Endothelial cell of umbilical vein (primary cell): ENCODE results near the gene PEG3. TPM values are rescaled to one million over a fixed set of nuclear protein-coding genes. Genes with fewer than 3 reads are reported as not detected.

ENCODE experiments used
- BruUV-seq: library from RNA; stranded (reverse); fragments of 400-500 nt; replicated peaks from 2 replicates; lab custom pipeline; 2021; lab: Mats Ljungman, UMichigan
- CTCF ChIA-PET: fragments of 300-600, 350-600 bp; sonication (Branson Sonifier 250); formaldehyde crosslinking; loops from one replicate; lab custom pipeline; 2021; ENCODE audit warnings: antibody characterized with exemption, inconsistent platforms; lab: Charles Lee
- POLR2A ChIA-PET: fragments of 300-600, 350-600 bp; sonication (Branson Sonifier 250); formaldehyde crosslinking; loops from one replicate; lab custom pipeline; 2021; ENCODE audit warnings: antibody characterized with exemption, inconsistent platforms; lab: Charles Lee
- DNase-seq: peaks from one replicate; pipeline ENCODE4 v3.0.0-alpha.2; 2011; ENCODE audit warnings: low read depth, low spot score
- FAIRE-seq: peaks from 2 replicates; lab custom pipeline; 2011; peaks lifted over from hg19 to GRCh38; lab: Jason Lieb, UNC
- H2AFZ ChIP-seq: 2 replicates; pipeline ENCODE4 v1.6.0; 2012; ENCODE audit warnings: low read depth, low read length, control low read depth, inconsistent platforms
- H3K27ac ChIP-seq: 2 replicates; pipeline ENCODE4 v1.5.1; 2011; ENCODE audit warnings: low read depth, mild to moderate bottlenecking, control low read depth, low read length, moderate library complexity; ENCODE audit not compliant: insufficient read depth
- H3K27me3 ChIP-seq, 2 experiments: 2 replicates each; pipeline versions ENCODE4 v1.6.0 to v1.6.1; 2011; ENCODE audit warnings: low read length in 2 of 2, mixed read lengths in 1 of 2; ENCODE audit not compliant: control insufficient read depth in 2 of 2, insufficient read depth in 2 of 2
- H3K36me3 ChIP-seq, 2 experiments: 2 replicates in 1 of 2; 3 replicates in 1 of 2; pipeline ENCODE4 v1.5.1; 2011; ENCODE audit warnings: low read length in 2 of 2, mild to moderate bottlenecking in 1 of 2, moderate library complexity in 1 of 2; ENCODE audit not compliant: control insufficient read depth in 2 of 2, insufficient read depth in 2 of 2; ENCODE audit errors: extremely low read depth in 1 of 2
- H3K4me1 ChIP-seq: 3 replicates; pipeline ENCODE4 v1.5.1; 2011; ENCODE audit warnings: mild to moderate bottlenecking, low read length; ENCODE audit not compliant: control insufficient read depth, insufficient read depth; ENCODE audit errors: extremely low read depth
- H3K4me2 ChIP-seq: 2 replicates; pipeline ENCODE4 v1.6.1; 2011; ENCODE audit warnings: low read length, control low read depth, mixed read lengths; ENCODE audit not compliant: insufficient read depth
- H3K4me3 ChIP-seq, 3 experiments: fragments of 200-600 bp in 1 of 3; sonication (generic), shearing (Covaris generic) in 1 of 3; replicated peaks in 1 of 3; 2 replicates each; pipeline ENCODE4 v1.5.1; 2011 to 2016; ENCODE audit warnings: control low read depth in 3 of 3, low read length in 3 of 3, mild to moderate bottlenecking in 2 of 3, inconsistent platforms in 1 of 3, low read depth in 1 of 3, moderate library complexity in 1 of 3; ENCODE audit not compliant: insufficient read depth in 1 of 3
- H3K79me2 ChIP-seq: 2 replicates; pipeline ENCODE4 v1.6.0; 2012; ENCODE audit warnings: low read length, inconsistent platforms; ENCODE audit not compliant: control insufficient read depth, insufficient read depth
- H3K9ac ChIP-seq: replicated peaks from 2 replicates; pipeline ENCODE3; 2011; ENCODE audit warnings: low read length, control low read depth; ENCODE audit not compliant: insufficient read depth; ENCODE audit errors: extremely low read depth
- H3K9me1 ChIP-seq: replicated peaks from 3 replicates; pipeline ENCODE4 v1.6.0; 2011; ENCODE audit warnings: mild to moderate bottlenecking, low read length; ENCODE audit not compliant: control insufficient read depth, insufficient read depth; ENCODE audit errors: extremely low read depth
- H3K9me3 ChIP-seq: replicated peaks from 2 replicates; pipeline ENCODE4 v1.5.1; 2012; ENCODE audit warnings: low read length, inconsistent platforms; ENCODE audit not compliant: control insufficient read depth, insufficient read depth
- H4K20me1 ChIP-seq: replicated peaks from 2 replicates; pipeline ENCODE3; 2011; ENCODE audit warnings: mild to moderate bottlenecking, low read length; ENCODE audit not compliant: control insufficient read depth, insufficient read depth; ENCODE audit errors: extremely low read depth
- CTCF ChIP-seq, 2 donors: IDR thresholded peaks; 1 replicate in 1 of 2; 2 replicates in 1 of 2; pipeline ENCODE4 v1.5.1; 2011; ENCODE audit warnings: low read length in 2 of 2, mild to moderate bottlenecking in 2 of 2, moderate library complexity in 2 of 2, control low read depth in 1 of 2, inconsistent platforms in 1 of 2, low read depth in 1 of 2; ENCODE audit not compliant: insufficient read depth in 1 of 2; ENCODE audit errors: extremely low read depth in 1 of 2
- EZH2 ChIP-seq: IDR thresholded peaks from 2 replicates; pipeline ENCODE4 v1.6.1; 2012; ENCODE audit warnings: borderline replicate concordance, low read depth, mild to moderate bottlenecking, moderate library complexity, low read length, inconsistent platforms; ENCODE audit not compliant: severe bottlenecking
- FOS ChIP-seq: IDR thresholded peaks from 2 replicates; pipeline ENCODE4 v1.6.1; 2011; ENCODE audit warnings: mild to moderate bottlenecking, low read length, moderate library complexity, borderline replicate concordance; ENCODE audit not compliant: insufficient read depth
- GATA2 ChIP-seq: IDR thresholded peaks from 2 replicates; pipeline ENCODE4 v1.7.0; 2011; ENCODE audit warnings: low read depth, mild to moderate bottlenecking, moderate library complexity, mixed read lengths, low read length; ENCODE audit not compliant: insufficient read length, insufficient read depth
- JUN ChIP-seq: IDR thresholded peaks from 2 replicates; pipeline ENCODE4 v1.6.1; 2011; ENCODE audit warnings: borderline replicate concordance, low read depth; ENCODE audit not compliant: insufficient read length, insufficient read depth
- MAX ChIP-seq: IDR thresholded peaks from 2 replicates; pipeline ENCODE4 v1.6.1; 2011; ENCODE audit not compliant: insufficient read depth, insufficient read length
- MYC ChIP-seq: IDR thresholded peaks from one replicate; pipeline ENCODE4 v1.6.1; 2011; ENCODE audit warnings: mild to moderate bottlenecking, low read depth, low read length
- POLR2A ChIP-seq: IDR thresholded peaks from 2 replicates; pipeline ENCODE4 v1.6.1; 2012; ENCODE audit warnings: low read depth, mild to moderate bottlenecking, control low read depth, low read length
- POLR2AphosphoS5 ChIP-seq: IDR thresholded peaks from 2 replicates; pipeline ENCODE4 v1.6.1; 2012; ENCODE audit warnings: low read depth, mild to moderate bottlenecking, control low read depth, low read length, moderate library complexity; ENCODE audit not compliant: insufficient read depth
- dilution Hi-C: fragments of 300-500 bp; cut with MboI; formaldehyde crosslinking; loops from one replicate; pipeline ENCODE4 v1.15.0; 2019; ENCODE audit warnings: low sequenced_read_pairs; ENCODE audit not compliant: extremely low pct_ligation_motif_present
- intact Hi-C: fragments of 100-400 bp; cut with micrococcal nuclease; formaldehyde crosslinking; loops from one replicate; pipeline ENCODE4 v1.10.0; 2022
- polyA plus RNA-seq, 4 experiments: library from polyadenylated mRNA; depleted of rRNA in 3 of 4; stranded (reverse) in 3 of 4; unstranded in 1 of 4; fragments of >200 nt; gene quantifications; 2 replicates each; pipeline versions ENCODE4 v1.2.1 to v1.2.3, GENCODE V29; 2011 to 2012; ENCODE audit warnings: missing spikeins in 1 of 4
- total RNA-seq: library from RNA; stranded (reverse); gene quantifications from 2 replicates; pipeline ENCODE4 v1.2.3, GENCODE V29; 2021

The PEG3 gene
- total and polyA plus RNA-seq, 2 donors (not counting 3 experiments of a cell fraction or from before 2014, with no cell fraction given) = 0.27 TPM; not detected in 1

GRCh38 chr19:56823417-56823816, 17.1 kb downstream of the PEG3 start:
- no peaks in the 10 kb centered on the region for H3K4me1 ChIP-seq
- H3K9me1 ChIP-seq = no peaks in the 10 kb centered on the region
- POLR2A ChIA-PET = no interaction called here
- H3K36me3 ChIP-seq = no peaks in the 10 kb centered on the region
- H3K9ac ChIP-seq = no peak overlapping the region
- H3K27me3 ChIP-seq = no peaks in the 10 kb centered on the region
- no peaks in the 10 kb centered on the region for H3K79me2 ChIP-seq
- dilution Hi-C loops = no loop called here
- no peak overlapping the region for H3K4me3 ChIP-seq
- H2AFZ ChIP-seq = no peak overlapping the region
- H3K4me2 ChIP-seq = no peak overlapping the region
- DNase-seq (no peak), FAIRE-seq (no peak)
- no peaks in the 10 kb centered on the region for H4K20me1 ChIP-seq
- TF ChIP-seq GATA2 (no peak), FOS (no peak), CTCF (IDR thresholded peaks at IDR 0.05; ENCODE audit: extremely low read depth in 1 of 2, insufficient read depth in 1 of 2, low read depth in 1 of 2, low read length in 2 of 2) (no peak), POLR2AphosphoS5 (no peak), JUN (no peak), POLR2A (no peak), MAX (no peak), MYC (no peak), EZH2 (no peak)
- no TSS peak for BruUV-seq
- H3K9me3 ChIP-seq = peaks cover 17% of the 10 kb centered on the region
- H3K27ac ChIP-seq = no peak overlapping the region
- intact Hi-C loops = no loop called here
- CTCF ChIA-PET = no interaction called here
